ENCODE data around the gene PLEKHA6.

Gene PLEKHA6

DNA sequence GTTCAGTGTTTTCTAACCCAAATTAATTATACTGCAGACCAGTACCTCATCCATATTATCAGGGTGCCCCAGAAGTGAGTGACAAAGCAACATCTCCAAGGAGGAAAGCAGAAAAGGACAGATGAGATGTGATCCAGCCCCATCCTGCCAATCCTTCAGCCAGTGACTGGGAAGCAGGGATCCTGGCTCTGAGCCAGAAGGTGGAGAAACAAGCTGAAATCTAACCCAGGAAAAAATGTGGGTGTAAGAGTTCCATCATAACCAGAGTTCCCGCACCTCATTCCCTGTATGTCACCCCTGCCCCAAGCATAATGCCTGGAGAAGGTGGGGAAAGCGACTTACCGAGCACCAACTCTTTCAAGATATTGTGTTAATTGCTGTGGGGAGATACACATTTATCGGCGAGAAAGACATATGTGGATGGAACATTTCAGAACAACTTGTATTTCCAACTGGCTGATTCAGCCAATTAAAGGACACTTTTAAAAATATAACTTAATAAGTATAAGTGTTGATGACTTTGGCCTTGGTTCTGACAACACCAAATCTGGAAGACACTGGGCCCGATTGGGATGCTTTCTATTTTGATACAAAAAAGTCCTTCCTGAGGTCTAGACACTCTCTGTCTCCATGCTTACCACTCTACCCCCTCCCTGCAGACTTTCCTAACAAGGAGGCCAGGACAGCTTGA lies 14.9 kb downstream of the PLEKHA6 start:
- Histone ChIP-seq H3K9me3 (ENCODE audit: control insufficient read depth, insufficient read depth, low read length) (no peaks in the 10 kb centered on the region), H3K27me3 (ENCODE audit: control insufficient read depth, insufficient read depth, low read length) (no peaks in the 10 kb centered on the region), H3K4me1 (ENCODE audit: control insufficient read depth, insufficient read depth, low read length) (peaks cover 4% of the 10 kb centered on the region; the same call in 1 of the 2 replicates), H3K36me3 (ENCODE audit: control insufficient read depth, insufficient read depth, low read length) (no peaks in the 10 kb centered on the region), H3K4me3 (ENCODE audit: low read length) (no peak overlapping the region), H3K27ac (ENCODE audit: low read length) (no peak overlapping the region)
- no CpG with 5 or more reads among the region's 6 CpGs for WGBS (ENCODE audit: insufficient coverage, insufficient read length)
- DNase-seq (ENCODE audit: low read depth, low spot score): no peak

DNA sequence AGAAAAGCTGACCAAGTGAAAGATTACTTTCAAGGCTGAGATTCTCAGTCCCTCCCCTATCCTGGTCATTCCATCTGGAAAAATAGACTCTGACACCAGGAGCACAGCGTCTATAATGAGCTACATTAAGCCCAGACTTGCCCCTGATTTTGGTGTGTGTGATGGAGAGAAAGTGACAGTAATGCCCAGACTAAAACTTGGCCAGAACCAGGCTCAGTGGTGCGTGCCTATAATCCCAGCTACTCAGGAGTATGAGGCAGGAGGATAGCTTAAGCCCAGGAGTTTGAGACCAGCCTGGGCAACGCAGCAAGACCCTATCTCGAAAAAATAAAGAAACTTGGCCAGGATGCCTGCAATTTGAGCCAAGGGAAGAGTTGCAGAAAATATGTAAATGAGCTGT lies 15.9 kb downstream of the PLEKHA6 start:
- no peaks in the 10 kb centered on the region for H3K9me3 ChIP-seq (ENCODE audit: control insufficient read depth, insufficient read depth, low read length)
- no peak for DNase-seq (ENCODE audit: low read depth, low spot score)
- no peak overlapping the region for H3K27ac ChIP-seq (ENCODE audit: low read length)
- no peaks in the 10 kb centered on the region for H3K36me3 ChIP-seq (ENCODE audit: control insufficient read depth, insufficient read depth, low read length)
- no peaks in the 10 kb centered on the region for H3K27me3 ChIP-seq (ENCODE audit: control insufficient read depth, insufficient read depth, low read length)
- no CpG with 5 or more reads among the region's 4 CpGs for WGBS (ENCODE audit: insufficient coverage, insufficient read length)
- H3K4me3 ChIP-seq (ENCODE audit: low read length): no peak overlapping the region
- H3K4me1 ChIP-seq (ENCODE audit: control insufficient read depth, insufficient read depth, low read length): peaks cover 2% of the 10 kb centered on the region; the same call in 1 of the 2 replicates

DNA sequence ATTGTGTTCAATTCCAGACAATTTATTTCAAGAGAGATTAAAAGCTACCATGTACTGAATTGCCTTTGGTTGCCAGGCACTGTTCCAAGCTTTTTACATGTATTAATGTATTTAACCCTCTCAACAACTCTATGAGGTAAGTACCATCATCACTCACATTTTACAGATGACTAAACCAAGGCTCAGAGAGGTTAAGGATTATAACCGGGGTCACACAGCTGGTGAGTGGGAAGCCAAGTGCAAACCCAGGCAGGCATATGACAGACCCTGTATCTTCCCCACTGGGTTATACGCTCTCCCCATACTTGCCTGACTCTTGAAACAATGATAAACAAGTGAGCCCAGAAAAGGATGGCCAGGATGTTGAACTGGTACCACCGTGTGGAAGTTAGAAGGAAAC lies 16.5 kb downstream of the PLEKHA6 start:
- H3K27me3 ChIP-seq (ENCODE audit: control insufficient read depth, insufficient read depth, low read length): no peaks in the 10 kb centered on the region
- WGBS (ENCODE audit: insufficient coverage, insufficient read length): no CpG with 5 or more reads among the region's 3 CpGs
- peaks cover 6% of the 10 kb centered on the region; the same call in 1 of the 2 replicates for H3K4me1 ChIP-seq (ENCODE audit: control insufficient read depth, insufficient read depth, low read length)
- H3K27ac ChIP-seq (ENCODE audit: low read length): no peak overlapping the region
- DNase-seq (ENCODE audit: low read depth, low spot score): no peak
- H3K4me3 ChIP-seq (ENCODE audit: low read length): no peak overlapping the region
- no peaks in the 10 kb centered on the region for H3K36me3 ChIP-seq (ENCODE audit: control insufficient read depth, insufficient read depth, low read length)
- no peaks in the 10 kb centered on the region for H3K9me3 ChIP-seq (ENCODE audit: control insufficient read depth, insufficient read depth, low read length)

DNA sequence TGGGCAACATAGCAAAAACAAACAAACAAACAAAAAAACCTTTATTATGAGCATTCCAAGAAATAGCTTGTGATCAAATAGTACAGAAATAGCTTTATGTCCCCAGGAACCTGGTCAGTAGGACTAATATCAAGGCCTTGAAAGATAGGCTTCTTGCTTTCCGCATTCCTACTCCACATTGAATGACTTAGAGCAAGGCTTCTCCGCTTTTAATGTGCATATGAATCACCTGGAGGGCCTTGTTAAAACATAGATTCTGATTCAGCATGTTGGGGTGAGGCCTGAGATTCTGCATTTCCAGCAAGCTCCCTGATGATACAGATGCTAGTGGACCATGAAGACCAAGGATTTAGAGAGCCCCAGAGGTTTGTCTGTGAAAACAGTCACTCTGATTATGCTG lies 17.4 kb downstream of the PLEKHA6 start:
- no CpG with 5 or more reads among the region's 2 CpGs for WGBS (ENCODE audit: insufficient coverage, insufficient read length)
- no peaks in the 10 kb centered on the region for H3K36me3 ChIP-seq (ENCODE audit: control insufficient read depth, insufficient read depth, low read length)
- H3K4me1 ChIP-seq (ENCODE audit: control insufficient read depth, insufficient read depth, low read length): peaks cover 8% of the 10 kb centered on the region; the same call in 1 of the 2 replicates
- no peaks in the 10 kb centered on the region for H3K27me3 ChIP-seq (ENCODE audit: control insufficient read depth, insufficient read depth, low read length)
- H3K27ac ChIP-seq (ENCODE audit: low read length): no peak overlapping the region
- H3K4me3 ChIP-seq (ENCODE audit: low read length): no peak overlapping the region
- no peak for DNase-seq (ENCODE audit: low read depth, low spot score)
- no peaks in the 10 kb centered on the region for H3K9me3 ChIP-seq (ENCODE audit: control insufficient read depth, insufficient read depth, low read length)

DNA sequence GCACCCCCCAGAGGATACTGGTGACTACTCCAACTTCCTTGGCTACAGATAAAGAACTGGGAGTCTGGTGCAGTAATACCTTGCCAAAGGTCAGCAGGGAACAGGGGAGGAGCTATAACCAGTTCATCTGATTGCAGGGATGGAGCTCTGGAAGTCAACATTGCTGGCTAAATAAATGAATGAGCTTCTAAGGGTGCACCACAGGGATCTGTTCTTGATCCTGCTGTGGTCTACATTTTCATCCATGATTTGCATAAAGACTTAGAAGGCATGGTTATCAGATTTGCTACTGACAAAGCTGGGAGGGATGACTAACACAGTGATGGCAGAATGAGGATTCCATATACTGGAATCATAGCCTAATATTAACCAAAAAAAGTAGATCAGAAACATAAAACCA lies 18.3 kb downstream of the PLEKHA6 start:
- DNase-seq (ENCODE audit: low read depth, low spot score): no peak
- H3K27ac ChIP-seq (ENCODE audit: low read length): no peak overlapping the region
- no peaks in the 10 kb centered on the region for H3K27me3 ChIP-seq (ENCODE audit: control insufficient read depth, insufficient read depth, low read length)
- no peaks in the 10 kb centered on the region for H3K9me3 ChIP-seq (ENCODE audit: control insufficient read depth, insufficient read depth, low read length)
- no peaks in the 10 kb centered on the region for H3K36me3 ChIP-seq (ENCODE audit: control insufficient read depth, insufficient read depth, low read length)
- H3K4me1 ChIP-seq (ENCODE audit: control insufficient read depth, insufficient read depth, low read length): peaks cover 12% of the 10 kb centered on the region; the same call in 1 of the 2 replicates
- no peak overlapping the region for H3K4me3 ChIP-seq (ENCODE audit: low read length)

DNA sequence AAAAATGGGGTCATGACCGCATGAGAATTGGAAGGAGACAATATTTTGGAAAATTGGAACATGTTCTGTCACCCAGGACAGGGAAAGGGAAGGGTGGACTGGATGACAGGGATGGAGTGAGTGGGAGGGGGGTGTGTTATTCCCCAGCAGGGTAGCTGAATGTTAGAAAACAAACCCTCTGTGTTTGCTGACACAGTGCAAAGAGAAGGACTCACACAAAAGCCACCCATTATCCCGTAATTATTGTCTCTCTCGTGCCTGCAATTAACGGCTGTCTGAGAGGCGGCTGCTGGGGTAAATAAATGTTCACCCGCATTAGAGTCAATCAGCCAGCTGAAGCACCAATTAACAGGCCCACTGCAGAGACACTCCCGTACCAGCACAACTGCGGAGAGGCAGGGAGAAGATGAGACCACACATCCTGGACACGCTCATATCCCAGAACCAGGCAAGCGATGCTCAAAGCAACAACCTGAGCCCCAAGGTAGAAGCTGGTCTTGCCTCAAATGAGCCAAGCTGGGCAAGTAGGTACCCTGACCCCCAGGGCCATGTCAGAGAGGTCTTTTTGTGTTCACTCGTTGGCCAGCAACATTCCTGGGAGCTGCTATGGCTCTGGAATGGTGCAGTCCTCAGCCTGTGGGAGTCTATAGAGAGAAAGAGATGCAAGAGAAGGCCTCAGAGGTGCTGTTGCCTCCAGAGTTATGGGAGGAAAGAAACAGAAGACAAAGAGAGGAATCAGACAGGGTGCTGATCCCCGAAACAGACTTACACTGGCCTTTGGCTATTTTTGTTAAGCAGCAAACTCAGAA lies 19.4 kb downstream of the PLEKHA6 start:
- no CpG with 5 or more reads among the region's 12 CpGs for WGBS (ENCODE audit: insufficient coverage, insufficient read length)
- Histone ChIP-seq H3K9me3 (ENCODE audit: control insufficient read depth, insufficient read depth, low read length) (no peaks in the 10 kb centered on the region), H3K36me3 (ENCODE audit: control insufficient read depth, insufficient read depth, low read length) (no peaks in the 10 kb centered on the region), H3K27ac (ENCODE audit: low read length) (no peak overlapping the region), H3K27me3 (ENCODE audit: control insufficient read depth, insufficient read depth, low read length) (no peaks in the 10 kb centered on the region), H3K4me1 (ENCODE audit: control insufficient read depth, insufficient read depth, low read length) (peaks cover 17% of the 10 kb centered on the region; the same call in 1 of the 2 replicates), H3K4me3 (ENCODE audit: low read length) (no peak overlapping the region)
- no peak for DNase-seq (ENCODE audit: low read depth, low spot score)

DNA sequence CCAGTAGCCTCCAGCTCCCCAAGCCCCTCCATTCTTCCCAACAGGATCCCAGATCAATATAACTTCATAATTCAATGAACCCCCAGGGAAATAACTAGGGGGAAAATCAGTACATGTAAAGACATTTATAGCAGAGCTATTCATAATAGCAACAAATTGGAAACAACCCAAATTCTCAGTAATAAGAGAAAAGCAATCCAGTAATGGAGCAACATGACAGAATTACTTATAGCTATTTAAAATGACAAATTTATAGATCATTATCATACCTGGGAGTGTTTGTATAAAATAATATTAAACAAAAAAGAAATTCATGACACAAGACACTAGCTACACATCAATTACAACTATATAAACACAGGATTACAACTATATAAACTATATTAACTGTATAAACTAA lies 20.2 kb downstream of the PLEKHA6 start:
- no peaks in the 10 kb centered on the region for H3K36me3 ChIP-seq (ENCODE audit: control insufficient read depth, insufficient read depth, low read length)
- no peaks in the 10 kb centered on the region for H3K9me3 ChIP-seq (ENCODE audit: control insufficient read depth, insufficient read depth, low read length)
- H3K27ac ChIP-seq (ENCODE audit: low read length): no peak overlapping the region
- H3K4me1 ChIP-seq (ENCODE audit: control insufficient read depth, insufficient read depth, low read length): peaks cover 17% of the 10 kb centered on the region; the same call in 1 of the 2 replicates
- H3K27me3 ChIP-seq (ENCODE audit: control insufficient read depth, insufficient read depth, low read length): no peaks in the 10 kb centered on the region
- DNase-seq (ENCODE audit: low read depth, low spot score): no peak
- H3K4me3 ChIP-seq (ENCODE audit: low read length): no peak overlapping the region

DNA sequence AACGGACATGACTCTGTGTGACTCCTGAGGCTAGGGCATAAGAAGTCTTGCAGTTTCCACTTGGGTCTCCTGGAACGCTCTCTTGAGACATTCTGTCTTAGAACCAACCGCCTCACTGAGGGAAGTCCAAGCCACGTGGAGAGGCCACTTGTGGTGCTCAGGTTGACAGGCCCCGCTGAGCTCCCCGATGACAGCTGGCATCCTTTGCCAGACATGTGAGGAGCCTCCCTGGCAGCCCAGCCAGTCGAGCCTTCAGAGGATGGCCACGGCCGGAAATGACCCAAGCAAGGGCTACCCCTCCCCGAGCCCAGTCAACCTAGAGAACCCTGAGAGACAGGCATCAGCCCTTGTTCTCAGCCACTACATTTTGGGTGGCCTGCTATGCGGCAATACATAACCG lies 20.7 kb downstream of the PLEKHA6 start:
- H3K4me1 ChIP-seq (ENCODE audit: control insufficient read depth, insufficient read depth, low read length): peaks cover 17% of the 10 kb centered on the region; the same call in 1 of the 2 replicates
- H3K27ac ChIP-seq (ENCODE audit: low read length): no peak overlapping the region
- no peaks in the 10 kb centered on the region for H3K36me3 ChIP-seq (ENCODE audit: control insufficient read depth, insufficient read depth, low read length)
- DNase-seq (ENCODE audit: low read depth, low spot score): no peak
- H3K4me3 ChIP-seq (ENCODE audit: low read length): no peak overlapping the region
- H3K27me3 ChIP-seq (ENCODE audit: control insufficient read depth, insufficient read depth, low read length): no peaks in the 10 kb centered on the region
- no peaks in the 10 kb centered on the region for H3K9me3 ChIP-seq (ENCODE audit: control insufficient read depth, insufficient read depth, low read length)
- no CpG with 5 or more reads among the region's 12 CpGs for WGBS (ENCODE audit: insufficient coverage, insufficient read length)

DNA sequence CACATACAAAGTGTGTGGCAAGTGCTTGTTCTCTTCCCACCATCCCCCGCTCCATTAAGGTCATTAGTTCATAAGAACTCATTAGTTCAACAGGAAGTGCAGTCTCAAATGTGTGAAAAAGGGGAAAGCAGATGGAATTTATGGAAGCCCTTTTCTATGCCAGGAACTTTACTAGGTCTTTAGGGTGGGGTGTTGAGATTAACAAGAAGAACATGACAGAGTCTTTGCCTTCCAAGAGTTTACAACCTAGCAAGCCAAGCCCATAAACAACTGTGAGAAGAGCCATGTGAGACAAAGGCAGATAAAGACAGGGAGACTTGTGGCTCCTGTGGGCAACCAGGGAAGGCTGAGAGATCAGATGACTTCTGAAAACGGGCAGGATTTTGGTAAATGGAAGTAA lies 21.4 kb downstream of the PLEKHA6 start:
- Histone ChIP-seq H3K27me3 (ENCODE audit: control insufficient read depth, insufficient read depth, low read length) (no peaks in the 10 kb centered on the region), H3K27ac (ENCODE audit: low read length) (no peak overlapping the region), H3K4me1 (ENCODE audit: control insufficient read depth, insufficient read depth, low read length) (peaks cover 17% of the 10 kb centered on the region; the same call in 1 of the 2 replicates), H3K36me3 (ENCODE audit: control insufficient read depth, insufficient read depth, low read length) (no peaks in the 10 kb centered on the region), H3K9me3 (ENCODE audit: control insufficient read depth, insufficient read depth, low read length) (no peaks in the 10 kb centered on the region), H3K4me3 (ENCODE audit: low read length) (no peak overlapping the region)
- WGBS (ENCODE audit: insufficient coverage, insufficient read length): no CpG with 5 or more reads among the region's 2 CpGs
- DNase-seq (ENCODE audit: low read depth, low spot score): no peak

DNA sequence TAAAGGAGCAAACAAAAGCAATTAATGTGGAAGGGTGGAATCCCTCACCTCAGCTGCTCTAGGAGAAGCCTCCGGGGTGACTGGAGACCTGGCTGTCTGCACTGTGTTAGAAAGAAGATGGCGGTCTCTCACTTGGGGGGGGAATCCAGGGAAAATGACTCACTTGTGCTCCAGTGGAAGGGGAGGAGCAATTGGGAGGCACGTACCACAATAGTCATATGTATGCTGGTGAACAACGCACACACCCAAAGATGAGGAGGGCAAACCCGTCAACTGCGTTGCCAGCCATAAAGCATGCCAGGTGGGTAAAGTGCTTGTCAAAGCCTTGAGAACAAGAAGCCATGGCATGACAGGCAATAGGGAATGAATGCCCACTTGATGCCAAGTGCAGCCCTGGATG lies 22.1 kb downstream of the PLEKHA6 start:
- WGBS (ENCODE audit: insufficient coverage, insufficient read length): no CpG with 5 or more reads among the region's 6 CpGs
- peaks cover 17% of the 10 kb centered on the region; the same call in 1 of the 2 replicates for H3K4me1 ChIP-seq (ENCODE audit: control insufficient read depth, insufficient read depth, low read length)
- H3K27me3 ChIP-seq (ENCODE audit: control insufficient read depth, insufficient read depth, low read length): no peaks in the 10 kb centered on the region
- no peaks in the 10 kb centered on the region for H3K36me3 ChIP-seq (ENCODE audit: control insufficient read depth, insufficient read depth, low read length)
- H3K27ac ChIP-seq (ENCODE audit: low read length): no peak overlapping the region
- no peaks in the 10 kb centered on the region for H3K9me3 ChIP-seq (ENCODE audit: control insufficient read depth, insufficient read depth, low read length)
- no peak overlapping the region for H3K4me3 ChIP-seq (ENCODE audit: low read length)
- no peak for DNase-seq (ENCODE audit: low read depth, low spot score)

Data from iPS DF 6.9 (cell line).